ENCODE measurements around the gene FPGS.

FPGS gene

DNA sequence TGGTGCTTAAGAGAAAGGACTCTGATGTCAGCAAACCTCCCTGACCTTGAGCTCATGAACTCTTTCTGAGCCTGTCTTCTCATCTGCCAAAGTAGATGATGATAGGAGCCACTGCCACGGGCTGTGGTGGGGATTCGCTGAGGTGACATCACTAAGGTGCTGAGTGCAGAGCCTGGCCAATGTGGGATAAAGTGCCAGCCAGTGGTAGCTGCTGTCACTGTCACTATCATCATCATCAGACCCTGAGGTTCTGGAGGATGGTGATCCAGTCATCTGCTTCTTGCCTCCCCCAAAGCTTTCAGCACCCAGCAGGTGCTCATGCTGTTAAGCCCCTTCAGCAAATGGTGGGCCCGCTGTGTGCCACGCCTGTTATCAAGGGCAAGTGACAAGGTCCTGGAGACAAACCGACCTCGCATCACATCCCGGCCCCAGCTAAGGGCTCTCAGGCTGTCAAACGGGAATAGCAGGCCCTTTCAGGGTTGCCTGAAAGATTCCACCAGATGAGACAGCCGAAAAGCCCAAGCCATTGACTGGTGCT lies 6.4 kb downstream of the FPGS start:
- TF ChIP-seq, protein P1, sequence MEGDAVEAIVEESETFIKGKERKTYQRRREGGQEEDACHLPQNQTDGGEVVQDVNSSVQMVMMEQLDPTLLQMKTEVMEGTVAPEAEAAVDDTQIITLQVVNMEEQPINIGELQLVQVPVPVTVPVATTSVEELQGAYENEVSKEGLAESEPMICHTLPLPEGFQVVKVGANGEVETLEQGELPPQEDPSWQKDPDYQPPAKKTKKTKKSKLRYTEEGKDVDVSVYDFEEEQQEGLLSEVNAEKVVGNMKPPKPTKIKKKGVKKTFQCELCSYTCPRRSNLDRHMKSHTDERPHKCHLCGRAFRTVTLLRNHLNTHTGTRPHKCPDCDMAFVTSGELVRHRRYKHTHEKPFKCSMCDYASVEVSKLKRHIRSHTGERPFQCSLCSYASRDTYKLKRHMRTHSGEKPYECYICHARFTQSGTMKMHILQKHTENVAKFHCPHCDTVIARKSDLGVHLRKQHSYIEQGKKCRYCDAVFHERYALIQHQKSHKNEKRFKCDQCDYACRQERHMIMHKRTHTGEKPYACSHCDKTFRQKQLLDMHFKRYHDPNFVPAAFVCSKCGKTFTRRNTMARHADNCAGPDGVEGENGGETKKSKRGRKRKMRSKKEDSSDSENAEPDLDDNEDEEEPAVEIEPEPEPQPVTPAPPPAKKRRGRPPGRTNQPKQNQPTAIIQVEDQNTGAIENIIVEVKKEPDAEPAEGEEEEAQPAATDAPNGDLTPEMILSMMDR (IDR thresholded peaks at IDR 0.05; ENCODE audit: insufficient read depth, low read depth, low read length, missing control alignments) = no peak
- no peak overlapping the region for H3K4me3 ChIP-seq (ENCODE audit: low read length)
- no peak for DNase-seq (ENCODE audit: low read depth)

DNA sequence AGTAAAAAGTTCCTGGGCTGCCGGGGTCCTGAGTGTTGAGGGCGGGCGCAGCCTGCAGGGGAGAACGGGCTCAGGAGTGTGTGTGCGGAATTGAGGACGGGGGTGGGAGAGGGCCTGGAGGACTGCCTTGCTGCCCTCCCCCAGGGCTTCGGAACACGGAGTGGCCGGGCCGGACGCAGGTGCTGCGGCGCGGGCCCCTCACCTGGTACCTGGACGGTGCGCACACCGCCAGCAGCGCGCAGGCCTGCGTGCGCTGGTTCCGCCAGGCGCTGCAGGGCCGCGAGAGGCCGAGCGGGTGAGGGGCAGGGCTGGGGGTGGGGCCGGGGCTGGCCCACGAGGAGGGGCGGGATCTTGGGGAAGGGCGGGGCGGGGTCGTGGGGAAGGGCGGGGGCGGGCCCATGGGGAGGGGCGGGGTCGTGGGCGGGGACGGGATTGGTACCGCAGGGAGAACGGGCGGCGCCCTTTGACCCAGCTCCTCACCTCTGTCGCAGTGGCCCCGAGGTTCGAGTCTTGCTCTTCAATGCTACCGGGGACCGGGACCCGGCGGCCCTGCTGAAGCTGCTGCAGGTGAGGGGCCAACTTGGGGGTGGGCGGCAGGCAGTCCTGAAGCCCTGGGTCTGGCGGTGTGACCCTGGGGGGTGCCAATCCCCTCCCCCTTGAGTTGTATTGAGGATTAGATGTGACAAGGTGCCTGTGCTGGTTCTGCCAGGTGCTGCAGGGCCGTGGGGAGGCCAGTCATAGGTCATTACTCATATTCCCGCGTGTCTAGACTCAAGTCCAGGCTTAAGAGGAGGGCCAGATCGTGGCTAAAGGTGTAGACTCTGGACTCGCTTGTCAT lies 7.1 kb downstream of the FPGS start:
- DNase-seq (ENCODE audit: low read depth) = peak; percentile 61
- TF ChIP-seq, protein P1 (IDR thresholded peaks at IDR 0.05; ENCODE audit: insufficient read depth, low read depth, low read length, missing control alignments) = no peak
- no peak overlapping the region for H3K4me3 ChIP-seq (ENCODE audit: low read length)

DNA sequence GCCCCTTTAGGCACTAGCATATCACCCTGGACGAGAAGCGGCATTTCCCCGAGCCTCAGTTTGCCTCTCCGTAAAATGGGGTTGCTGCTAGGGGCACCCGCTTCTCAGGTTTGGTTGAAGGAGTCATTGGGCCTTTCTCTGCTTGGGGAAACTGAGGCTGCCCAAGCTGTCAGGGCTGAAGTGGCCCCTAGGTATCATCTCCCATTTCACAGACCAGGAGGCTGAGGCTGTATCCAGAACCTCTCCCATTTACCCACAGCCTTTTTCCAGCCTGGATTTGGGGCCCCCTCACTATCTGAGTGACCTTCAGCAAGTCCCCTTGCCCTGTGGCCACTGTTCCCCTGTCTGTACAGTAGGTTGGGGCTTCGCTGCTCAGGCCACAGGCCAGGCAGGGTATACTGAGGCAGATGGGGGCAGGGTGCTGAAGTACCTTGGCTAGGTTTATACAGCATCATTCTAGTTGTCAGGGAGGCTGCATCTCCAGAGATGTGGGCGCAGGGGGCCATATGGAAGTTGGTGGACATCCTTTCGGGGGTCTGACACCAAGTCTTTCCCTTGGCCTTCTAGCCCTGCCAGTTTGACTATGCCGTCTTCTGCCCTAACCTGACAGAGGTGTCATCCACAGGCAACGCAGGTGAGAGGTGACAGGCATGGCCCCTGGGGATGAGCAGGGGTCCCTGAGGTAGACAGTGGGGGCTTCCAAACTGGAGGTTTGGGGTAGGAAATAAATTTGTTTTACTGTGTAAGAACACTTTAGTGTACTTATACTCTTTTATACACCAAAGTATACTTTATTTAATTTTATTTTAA lies 7.9 kb downstream of the FPGS start:
- DNase-seq (ENCODE audit: low read depth) = no peak
- H3K4me3 ChIP-seq (ENCODE audit: low read length) = no peak overlapping the region
- TF ChIP-seq, protein P1 (IDR thresholded peaks at IDR 0.05; ENCODE audit: insufficient read depth, low read depth, low read length, missing control alignments) = no peak

DNA sequence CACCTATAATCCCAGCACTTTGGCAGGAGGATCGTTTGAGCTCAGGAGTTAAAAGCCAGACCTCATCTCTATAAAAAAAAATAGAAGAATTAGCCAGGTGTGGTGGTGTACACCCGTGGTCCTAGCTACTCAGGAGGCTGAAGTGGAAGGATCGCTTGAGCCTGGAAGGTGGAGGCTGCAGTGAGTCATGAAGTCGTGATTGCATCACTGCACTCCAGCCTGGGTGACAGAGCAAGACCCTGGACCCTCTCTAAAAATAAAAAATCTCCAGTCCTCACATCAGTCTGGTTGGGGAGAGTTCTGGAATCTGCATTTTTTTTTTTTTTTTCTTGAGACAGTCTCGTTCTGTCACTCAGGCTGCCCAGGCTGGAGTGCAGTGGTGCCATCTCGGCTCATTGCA lies 9.3 kb downstream of the FPGS start:
- no peak for DNase-seq (ENCODE audit: low read depth)
- no peak overlapping the region for H3K4me3 ChIP-seq (ENCODE audit: low read length)
- TF ChIP-seq, protein P1 (IDR thresholded peaks at IDR 0.05; ENCODE audit: insufficient read depth, low read depth, low read length, missing control alignments) = no peak

DNA sequence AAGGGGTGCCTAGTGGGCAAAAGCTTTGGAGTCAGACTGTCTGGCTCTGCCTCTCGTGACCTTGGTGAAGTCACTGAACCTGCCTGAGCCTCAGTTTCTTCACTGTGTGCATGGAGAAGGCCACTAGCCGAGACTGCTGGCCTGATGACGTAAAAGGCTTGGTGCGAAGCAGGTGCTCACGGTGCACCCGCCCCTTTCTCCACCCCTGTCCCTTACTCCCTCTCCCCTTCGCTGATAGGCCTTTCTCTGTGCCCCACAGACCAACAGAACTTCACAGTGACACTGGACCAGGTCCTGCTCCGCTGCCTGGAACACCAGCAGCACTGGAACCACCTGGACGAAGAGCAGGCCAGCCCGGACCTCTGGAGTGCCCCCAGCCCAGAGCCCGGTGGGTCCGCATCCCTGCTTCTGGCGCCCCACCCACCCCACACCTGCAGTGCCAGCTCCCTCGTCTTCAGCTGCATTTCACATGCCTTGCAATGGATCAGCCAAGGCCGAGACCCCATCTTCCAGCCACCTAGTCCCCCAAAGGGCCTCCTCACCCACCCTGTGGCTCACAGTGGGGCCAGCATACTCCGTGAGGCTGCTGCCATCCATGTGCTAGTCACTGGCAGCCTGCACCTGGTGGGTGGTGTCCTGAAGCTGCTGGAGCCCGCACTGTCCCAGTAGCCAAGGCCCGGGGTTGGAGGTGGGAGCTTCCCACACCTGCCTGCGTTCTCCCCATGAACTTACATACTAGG lies 10.4 kb downstream of the FPGS start:
- DNase-seq (ENCODE audit: low read depth) = no peak
- TF ChIP-seq, protein P1 (IDR thresholded peaks at IDR 0.05; ENCODE audit: insufficient read depth, low read depth, low read length, missing control alignments) = no peak
- no peak overlapping the region for H3K4me3 ChIP-seq (ENCODE audit: low read length)

DNA sequence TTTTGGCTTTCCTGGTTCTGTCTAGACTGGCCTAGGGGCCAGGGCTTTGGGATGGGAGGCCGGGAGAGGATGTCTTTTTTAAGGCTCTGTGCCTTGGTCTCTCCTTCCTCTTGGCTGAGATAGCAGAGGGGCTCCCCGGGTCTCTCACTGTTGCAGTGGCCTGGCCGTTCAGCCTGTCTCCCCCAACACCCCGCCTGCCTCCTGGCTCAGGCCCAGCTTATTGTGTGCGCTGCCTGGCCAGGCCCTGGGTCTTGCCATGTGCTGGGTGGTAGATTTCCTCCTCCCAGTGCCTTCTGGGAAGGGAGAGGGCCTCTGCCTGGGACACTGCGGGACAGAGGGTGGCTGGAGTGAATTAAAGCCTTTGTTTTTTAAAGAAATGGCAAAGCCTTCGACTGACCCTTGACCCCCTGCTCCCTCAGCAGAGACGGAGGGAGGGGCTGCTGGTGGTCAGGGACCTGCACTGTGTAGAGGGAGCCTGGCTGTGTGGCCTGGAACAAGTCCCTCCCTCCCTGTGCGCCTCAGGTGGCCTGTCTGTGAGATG lies 11.1 kb downstream of the FPGS start:
- DNase-seq (ENCODE audit: low read depth) = no peak
- TF ChIP-seq, protein P1 (IDR thresholded peaks at IDR 0.05; ENCODE audit: insufficient read depth, low read depth, low read length, missing control alignments) = no peak
- H3K4me3 ChIP-seq (ENCODE audit: low read length) = no peak overlapping the region

All from epithelial cell of esophagus (primary cell).